ENCODE data around the gene CSMD2. TPM values are rescaled to one million over a fixed set of nuclear protein-coding genes. Genes with fewer than 3 reads are reported as not detected.

The CSMD2 gene
- polyA plus RNA-seq, 2 donors = 0.02 to 0.08 TPM

- Histone ChIP-seq H3K36me3 (ENCODE audit: control insufficient read depth in 2 of 2, insufficient read depth in 2 of 2, low read length in 1 of 2) (no peaks in the 10 kb centered on the region), H3K4me1 (ENCODE audit: control insufficient read depth in 2 of 2, insufficient read depth in 2 of 2, low read length in 1 of 2) (no peaks in the 10 kb centered on the region), H3K27ac (ENCODE audit: low read depth in 2 of 2, low read length in 1 of 2) (no peak overlapping the region), H3K9me3 (ENCODE audit: control insufficient read depth in 2 of 2, insufficient read depth in 1 of 2, low read depth in 1 of 2, low read length in 1 of 2) (no peaks in the 10 kb centered on the region), H3K27me3 (ENCODE audit: control insufficient read depth in 1 of 2, insufficient read depth in 2 of 2, low read length in 2 of 2) (no peaks in the 10 kb centered on the region), H3K4me3 (ENCODE audit: low read depth in 1 of 2, low read length in 2 of 2) (no peak overlapping the region)
- WGBS, 2 donors = 49 to 58% methylated on average over 3 of the region's 3 CpGs
Measured at GRCh38 chr1:33943978-33944377, 221.1 kb downstream of the CSMD2 start.

DNA sequence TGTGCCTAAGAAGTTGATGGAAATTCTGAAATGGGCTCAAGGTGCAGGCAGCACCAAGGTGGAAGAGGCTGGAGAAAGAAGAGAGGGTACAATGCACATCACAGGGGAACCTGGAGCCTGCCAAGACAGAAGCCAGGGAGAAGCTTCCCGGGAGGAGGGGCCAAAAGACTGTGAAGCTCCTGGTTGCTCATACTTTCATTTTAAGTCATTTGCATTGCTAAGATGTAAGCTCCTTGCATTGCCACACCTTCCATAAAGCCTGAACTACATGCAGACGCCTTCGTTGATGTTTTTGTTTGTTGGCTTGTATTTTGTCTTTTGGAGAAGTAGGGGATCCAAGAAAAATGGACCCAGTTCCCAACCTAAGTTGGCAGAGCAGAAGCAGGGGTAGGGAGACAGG is 232.2 kb downstream of the CSMD2 start:
- H3K9me3 ChIP-seq (ENCODE audit: control insufficient read depth in 2 of 2, insufficient read depth in 1 of 2, low read depth in 1 of 2, low read length in 1 of 2) = no peaks in the 10 kb centered on the region
- H3K36me3 ChIP-seq (ENCODE audit: control insufficient read depth in 2 of 2, insufficient read depth in 2 of 2, low read length in 1 of 2) = no peaks in the 10 kb centered on the region
- H3K4me3 ChIP-seq (ENCODE audit: low read depth in 1 of 2, low read length in 2 of 2) = no peak overlapping the region
- H3K27ac ChIP-seq (ENCODE audit: low read depth in 2 of 2, low read length in 1 of 2) = no peak overlapping the region
- no peaks in the 10 kb centered on the region for H3K27me3 ChIP-seq (ENCODE audit: control insufficient read depth in 1 of 2, insufficient read depth in 2 of 2, low read length in 2 of 2)
- H3K4me1 ChIP-seq (ENCODE audit: control insufficient read depth in 2 of 2, insufficient read depth in 2 of 2, low read length in 1 of 2) = no peaks in the 10 kb centered on the region
- WGBS, 2 donors = 65 to 71% methylated on average over 3 of the region's 3 CpGs

GRCh38 chr1:33931111-33931475 is 233.9 kb downstream of the CSMD2 start:
- 80 to 83% methylated on average over 4 of the region's 4 CpGs for WGBS, 2 donors
- no peak overlapping the region for H3K4me3 ChIP-seq (ENCODE audit: low read depth in 1 of 2, low read length in 2 of 2)
- no peaks in the 10 kb centered on the region for H3K36me3 ChIP-seq (ENCODE audit: control insufficient read depth in 2 of 2, insufficient read depth in 2 of 2, low read length in 1 of 2)
- H3K27me3 ChIP-seq (ENCODE audit: control insufficient read depth in 1 of 2, insufficient read depth in 2 of 2, low read length in 2 of 2) = no peaks in the 10 kb centered on the region
- no peak overlapping the region for H3K27ac ChIP-seq (ENCODE audit: low read depth in 2 of 2, low read length in 1 of 2)
- no peaks in the 10 kb centered on the region for H3K9me3 ChIP-seq (ENCODE audit: control insufficient read depth in 2 of 2, insufficient read depth in 1 of 2, low read depth in 1 of 2, low read length in 1 of 2)
- H3K4me1 ChIP-seq (ENCODE audit: control insufficient read depth in 2 of 2, insufficient read depth in 2 of 2, low read length in 1 of 2) = no peaks in the 10 kb centered on the region

DNA sequence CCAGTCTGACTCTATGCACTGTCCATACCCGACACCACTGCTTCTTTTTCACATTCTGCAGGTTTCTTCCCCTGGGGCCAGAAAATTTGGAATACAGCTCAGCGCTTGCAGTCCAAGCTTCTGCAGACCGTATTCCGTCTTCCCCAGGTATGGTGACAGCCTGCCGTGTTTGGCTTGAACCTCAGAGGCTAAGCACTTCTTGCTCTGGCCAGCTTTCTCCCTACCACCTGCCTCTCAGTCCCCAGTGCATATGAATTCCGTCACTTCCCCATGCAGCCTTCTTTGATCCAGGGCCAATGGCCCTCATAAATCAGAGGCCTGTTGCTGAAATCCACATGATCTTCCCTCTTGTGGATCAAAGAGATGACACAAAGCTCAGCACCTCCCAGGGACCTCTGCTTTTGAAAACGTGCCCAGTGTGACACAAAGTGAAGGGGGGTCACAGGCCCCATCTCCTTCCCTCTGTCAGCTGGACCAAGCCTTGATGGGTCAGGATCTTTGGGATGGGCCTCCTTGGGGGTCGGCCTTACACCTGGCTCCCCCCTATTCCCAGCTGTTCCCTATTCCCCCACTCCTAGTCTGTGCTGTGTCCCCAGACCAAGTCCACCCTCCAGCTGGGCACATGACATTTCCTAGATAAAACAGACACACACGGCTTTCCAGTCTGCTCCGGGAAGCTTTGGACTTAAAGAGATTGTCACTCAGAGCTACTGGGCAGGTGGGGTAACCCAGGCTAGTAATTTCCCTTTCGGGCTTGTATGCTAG is 234.5 kb downstream of the CSMD2 start:
- Histone ChIP-seq H3K4me3 (ENCODE audit: low read depth in 1 of 2, low read length in 2 of 2) (no peak overlapping the region), H3K9me3 (ENCODE audit: control insufficient read depth in 2 of 2, insufficient read depth in 1 of 2, low read depth in 1 of 2, low read length in 1 of 2) (no peaks in the 10 kb centered on the region), H3K4me1 (ENCODE audit: control insufficient read depth in 2 of 2, insufficient read depth in 2 of 2, low read length in 1 of 2) (no peaks in the 10 kb centered on the region), H3K27ac (ENCODE audit: low read depth in 2 of 2, low read length in 1 of 2) (no peak overlapping the region), H3K27me3 (ENCODE audit: control insufficient read depth in 1 of 2, insufficient read depth in 2 of 2, low read length in 2 of 2) (no peaks in the 10 kb centered on the region), H3K36me3 (ENCODE audit: control insufficient read depth in 2 of 2, insufficient read depth in 2 of 2, low read length in 1 of 2) (no peaks in the 10 kb centered on the region)
- WGBS, 2 donors = 67% methylated on average over 11 of the region's 11 CpGs

GRCh38 chr1:33928251-33928650 is 236.8 kb downstream of the CSMD2 start:
- Histone ChIP-seq H3K36me3 (ENCODE audit: control insufficient read depth in 2 of 2, insufficient read depth in 2 of 2, low read length in 1 of 2) (no peaks in the 10 kb centered on the region), H3K4me1 (ENCODE audit: control insufficient read depth in 2 of 2, insufficient read depth in 2 of 2, low read length in 1 of 2) (no peaks in the 10 kb centered on the region), H3K27me3 (ENCODE audit: control insufficient read depth in 1 of 2, insufficient read depth in 2 of 2, low read length in 2 of 2) (no peaks in the 10 kb centered on the region)

GRCh38 chr1:33927721-33928120 is 237.3 kb downstream of the CSMD2 start:
- H3K27ac ChIP-seq (ENCODE audit: low read depth in 2 of 2, low read length in 1 of 2) = no peak overlapping the region

More at GRCh38 chr1:33928251-33928650, 236.8 kb downstream of the CSMD2 start:
- H3K27ac ChIP-seq (ENCODE audit: low read depth in 2 of 2, low read length in 1 of 2) = no peak overlapping the region
- H3K4me3 ChIP-seq (ENCODE audit: low read depth in 1 of 2, low read length in 2 of 2) = no peak overlapping the region
- no peaks in the 10 kb centered on the region for H3K9me3 ChIP-seq (ENCODE audit: control insufficient read depth in 2 of 2, insufficient read depth in 1 of 2, low read depth in 1 of 2, low read length in 1 of 2)

GRCh38 chr1:33925586-33925985 is 239.4 kb downstream of the CSMD2 start:
- no peak overlapping the region for H3K4me3 ChIP-seq (ENCODE audit: low read depth in 1 of 2, low read length in 2 of 2)
- 84 to 85% methylated on average over 8 of the region's 8 CpGs for WGBS, 2 donors
- H3K27ac ChIP-seq (ENCODE audit: low read depth in 2 of 2, low read length in 1 of 2) = no peak overlapping the region

More at GRCh38 chr1:33927721-33928120, 237.3 kb downstream of the CSMD2 start:
- no peaks in the 10 kb centered on the region for H3K27me3 ChIP-seq (ENCODE audit: control insufficient read depth in 1 of 2, insufficient read depth in 2 of 2, low read length in 2 of 2)
- no peaks in the 10 kb centered on the region for H3K36me3 ChIP-seq (ENCODE audit: control insufficient read depth in 2 of 2, insufficient read depth in 2 of 2, low read length in 1 of 2)
- no peaks in the 10 kb centered on the region for H3K4me1 ChIP-seq (ENCODE audit: control insufficient read depth in 2 of 2, insufficient read depth in 2 of 2, low read length in 1 of 2)
- WGBS, 2 donors = 73 to 74% methylated on average over 2 of the region's 2 CpGs
- H3K4me3 ChIP-seq (ENCODE audit: low read depth in 1 of 2, low read length in 2 of 2) = no peak overlapping the region
- no peaks in the 10 kb centered on the region for H3K9me3 ChIP-seq (ENCODE audit: control insufficient read depth in 2 of 2, insufficient read depth in 1 of 2, low read depth in 1 of 2, low read length in 1 of 2)

GRCh38 chr1:33921281-33921680 is 243.7 kb downstream of the CSMD2 start:
- WGBS, 2 donors = 77 to 86% methylated on average over 5 of the region's 5 CpGs
- Histone ChIP-seq H3K9me3 (ENCODE audit: control insufficient read depth in 2 of 2, insufficient read depth in 1 of 2, low read depth in 1 of 2, low read length in 1 of 2) (no peaks in the 10 kb centered on the region), H3K4me1 (ENCODE audit: control insufficient read depth in 2 of 2, insufficient read depth in 2 of 2, low read length in 1 of 2) (no peaks in the 10 kb centered on the region), H3K36me3 (ENCODE audit: control insufficient read depth in 2 of 2, insufficient read depth in 2 of 2, low read length in 1 of 2) (no peaks in the 10 kb centered on the region), H3K4me3 (ENCODE audit: low read depth in 1 of 2, low read length in 2 of 2) (no peak overlapping the region), H3K27me3 (ENCODE audit: control insufficient read depth in 1 of 2, insufficient read depth in 2 of 2, low read length in 2 of 2) (no peaks in the 10 kb centered on the region), H3K27ac (ENCODE audit: low read depth in 2 of 2, low read length in 1 of 2) (no peak overlapping the region)

More at GRCh38 chr1:33925586-33925985, 239.4 kb downstream of the CSMD2 start:
- Histone ChIP-seq H3K36me3 (ENCODE audit: control insufficient read depth in 2 of 2, insufficient read depth in 2 of 2, low read length in 1 of 2) (no peaks in the 10 kb centered on the region), H3K9me3 (ENCODE audit: control insufficient read depth in 2 of 2, insufficient read depth in 1 of 2, low read depth in 1 of 2, low read length in 1 of 2) (no peaks in the 10 kb centered on the region), H3K4me1 (ENCODE audit: control insufficient read depth in 2 of 2, insufficient read depth in 2 of 2, low read length in 1 of 2) (no peaks in the 10 kb centered on the region), H3K27me3 (ENCODE audit: control insufficient read depth in 1 of 2, insufficient read depth in 2 of 2, low read length in 2 of 2) (no peaks in the 10 kb centered on the region)

DNA sequence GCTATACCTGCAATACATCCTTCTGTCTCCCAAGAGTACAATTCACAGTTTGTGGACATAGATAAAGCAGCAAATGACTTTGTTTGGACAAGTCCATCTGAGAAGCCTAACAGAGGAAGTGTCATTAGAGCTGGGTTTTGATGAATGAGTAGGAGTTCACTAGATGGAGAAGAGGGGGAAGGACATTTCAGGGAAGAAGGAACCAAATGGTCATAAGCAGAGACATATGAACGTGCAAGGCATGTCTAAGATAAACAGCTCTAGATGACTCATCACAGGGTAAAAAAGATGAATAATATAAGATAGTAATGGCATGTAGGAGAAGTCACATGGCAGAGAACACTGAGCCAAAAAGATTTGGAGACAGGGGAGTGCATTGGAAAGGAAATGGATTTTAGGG is 246.7 kb downstream of the CSMD2 start:
- no peaks in the 10 kb centered on the region for H3K27me3 ChIP-seq (ENCODE audit: control insufficient read depth in 1 of 2, insufficient read depth in 2 of 2, low read length in 2 of 2)
- H3K4me3 ChIP-seq (ENCODE audit: low read depth in 1 of 2, low read length in 2 of 2) = no peak overlapping the region
- WGBS, 2 donors = 12 to 20% methylated on average over 1 of the region's 1 CpG
- no peaks in the 10 kb centered on the region for H3K36me3 ChIP-seq (ENCODE audit: control insufficient read depth in 2 of 2, insufficient read depth in 2 of 2, low read length in 1 of 2)
- no peaks in the 10 kb centered on the region for H3K9me3 ChIP-seq (ENCODE audit: control insufficient read depth in 2 of 2, insufficient read depth in 1 of 2, low read depth in 1 of 2, low read length in 1 of 2)
- no peak overlapping the region for H3K27ac ChIP-seq (ENCODE audit: low read depth in 2 of 2, low read length in 1 of 2)
- H3K4me1 ChIP-seq (ENCODE audit: control insufficient read depth in 2 of 2, insufficient read depth in 2 of 2, low read length in 1 of 2) = no peaks in the 10 kb centered on the region

DNA sequence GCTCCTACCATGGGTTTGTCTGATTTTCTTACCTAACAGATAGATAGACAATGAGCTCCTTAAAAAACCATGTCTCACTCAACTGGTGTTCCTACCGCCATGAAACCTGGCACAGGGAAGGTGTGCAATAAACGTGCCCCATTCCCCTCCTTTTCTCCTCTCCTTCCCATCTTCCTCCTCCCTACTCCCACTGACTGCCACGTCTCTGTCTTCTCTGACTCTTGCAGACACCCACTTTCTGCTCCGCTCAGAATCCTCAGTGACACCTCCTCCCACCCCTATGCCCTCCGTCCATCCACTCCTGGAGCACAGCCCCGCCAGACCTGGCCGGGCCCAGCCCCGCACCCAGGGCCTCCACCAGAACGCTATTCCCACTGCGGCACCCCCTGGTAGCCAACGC is 248.2 kb downstream of the CSMD2 start:
- H3K27me3 ChIP-seq (ENCODE audit: control insufficient read depth in 1 of 2, insufficient read depth in 2 of 2, low read length in 2 of 2) = no peaks in the 10 kb centered on the region
- no peak overlapping the region for H3K4me3 ChIP-seq (ENCODE audit: low read depth in 1 of 2, low read length in 2 of 2)
- H3K9me3 ChIP-seq (ENCODE audit: control insufficient read depth in 2 of 2, insufficient read depth in 1 of 2, low read depth in 1 of 2, low read length in 1 of 2) = no peaks in the 10 kb centered on the region
- no peaks in the 10 kb centered on the region for H3K36me3 ChIP-seq (ENCODE audit: control insufficient read depth in 2 of 2, insufficient read depth in 2 of 2, low read length in 1 of 2)
- WGBS, 2 donors = 85 to 91% methylated on average over 11 of the region's 11 CpGs
- no peak overlapping the region for H3K27ac ChIP-seq (ENCODE audit: low read depth in 2 of 2, low read length in 1 of 2)
- H3K4me1 ChIP-seq (ENCODE audit: control insufficient read depth in 2 of 2, insufficient read depth in 2 of 2, low read length in 1 of 2) = no peaks in the 10 kb centered on the region
